Esophagus (tissue), 2 donors: ENCODE measurements around the gene UNC13B. TPM values are rescaled to one million over a fixed set of nuclear protein-coding genes. Genes with fewer than 3 reads are reported as not detected.
"Not testable (repeated sequence)": the region's sequence is repeated elsewhere in the genome, so short reads cannot be mapped to it uniquely, and the experiment has no call there.

Experiments
- H3K27ac ChIP-seq, 2 donors: one replicate each; pipeline ENCODE4 v1.5.1; 2013; ENCODE audit warnings: low read depth in 2 of 2, mild to moderate bottlenecking in 2 of 2, inconsistent platforms in 1 of 2, low read length in 1 of 2, moderate library complexity in 1 of 2
- H3K27me3 ChIP-seq, 2 donors: one replicate each; pipeline ENCODE4 v1.6.1; 2013; ENCODE audit warnings: low read length in 2 of 2, control low read depth in 1 of 2, mild to moderate bottlenecking in 1 of 2; ENCODE audit not compliant: insufficient read depth in 2 of 2, control insufficient read depth in 1 of 2
- H3K36me3 ChIP-seq, 2 donors: one replicate each; pipeline ENCODE4 v1.6.1; 2013; ENCODE audit warnings: low read length in 1 of 2; ENCODE audit not compliant: control insufficient read depth in 2 of 2, insufficient read depth in 2 of 2
- H3K4me1 ChIP-seq, 2 donors: one replicate each; pipeline ENCODE4 v1.6.1; 2013; ENCODE audit warnings: low read length in 1 of 2; ENCODE audit not compliant: control insufficient read depth in 2 of 2, insufficient read depth in 2 of 2
- H3K4me3 ChIP-seq, 2 donors: one replicate each; pipeline ENCODE4 v1.5.1; 2013; ENCODE audit warnings: low read length in 2 of 2, mild to moderate bottlenecking in 2 of 2, low read depth in 1 of 2, moderate library complexity in 1 of 2
- H3K9me3 ChIP-seq, 2 donors: one replicate each; pipeline ENCODE4 v1.6.1; 2013; ENCODE audit warnings: mild to moderate bottlenecking in 2 of 2, low read depth in 1 of 2, low read length in 1 of 2, moderate library complexity in 1 of 2; ENCODE audit not compliant: control insufficient read depth in 2 of 2, insufficient read depth in 1 of 2
- WGBS, 2 donors: extraction: QIAGEN DNeasy Blood & Tissue Kit; methylation state at CpG; one replicate each; pipeline ENCODE4 v1.1.7; 2013; 5-methylcytosine and 5-hydroxymethylcytosine counted together
- polyA plus RNA-seq, 2 donors: library from polyadenylated mRNA; stranded (reverse); fragments of 200-250 nt; gene quantifications; one replicate each; pipeline ENCODE4 v1.2.3, GENCODE V29; 2013
- donor health status: healthy with polysubstance abuse.
- donor health status: Bipolar disorder and iron deficiency.

The UNC13B gene
- polyA plus RNA-seq, 2 donors = 11.3 to 15.6 TPM

GRCh38 chr9:35135988-35136387, 25.8 kb upstream of the UNC13B start:
- H3K27me3 ChIP-seq = no peaks in the 10 kb centered on the region
- no peak overlapping the region for H3K4me3 ChIP-seq
- H3K4me1 ChIP-seq = no peaks in the 10 kb centered on the region
- 91 to 92% methylated on average over 7 of the region's 7 CpGs for WGBS, 2 donors
- no peaks in the 10 kb centered on the region for H3K36me3 ChIP-seq
- peaks cover 0 to 2% of the 10 kb centered on the region in 2 donors for H3K9me3 ChIP-seq
- H3K27ac ChIP-seq = no peak overlapping the region

- Histone ChIP-seq H3K9me3 (peaks cover 0 to 8% of the 10 kb centered on the region in 2 donors), H3K4me3 (no peak overlapping the region)
- 56 to 62% methylated on average over 8 of the region's 8 CpGs for WGBS, 2 donors
Observed at GRCh38 chr9:35136866-35137265, 24.9 kb upstream of the UNC13B start.

GRCh38 chr9:35140093-35140492, 21.7 kb upstream of the UNC13B start:
- 88 to 90% methylated on average over 2 of the region's 2 CpGs for WGBS, 2 donors

More at GRCh38 chr9:35136866-35137265, 24.9 kb upstream of the UNC13B start:
- no peaks in the 10 kb centered on the region for H3K4me1 ChIP-seq
- H3K27me3 ChIP-seq = no peaks in the 10 kb centered on the region
- H3K27ac ChIP-seq = no peak overlapping the region
- H3K36me3 ChIP-seq = no peaks in the 10 kb centered on the region

GRCh38 chr9:35142037-35142436, 19.8 kb upstream of the UNC13B start:
- no peak overlapping the region for H3K27ac ChIP-seq
- no peaks in the 10 kb centered on the region for H3K4me1 ChIP-seq
- no peaks in the 10 kb centered on the region for H3K27me3 ChIP-seq
- H3K9me3 ChIP-seq = peaks cover 0 to 14% of the 10 kb centered on the region in 2 donors
- WGBS, 2 donors = 91 to 92% methylated on average over 5 of the region's 5 CpGs
- no peaks in the 10 kb centered on the region for H3K36me3 ChIP-seq
- no peak overlapping the region for H3K4me3 ChIP-seq

More at GRCh38 chr9:35140093-35140492, 21.7 kb upstream of the UNC13B start:
- Histone ChIP-seq H3K4me3 (no peak overlapping the region), H3K9me3 (peaks cover 0 to 14% of the 10 kb centered on the region in 2 donors), H3K27me3 (no peaks in the 10 kb centered on the region), H3K27ac (no peak overlapping the region), H3K4me1 (no peaks in the 10 kb centered on the region), H3K36me3 (no peaks in the 10 kb centered on the region)

GRCh38 chr9:35147941-35148563, 13.8 kb upstream of the UNC13B start:
- 79 to 84% methylated on average over 5 of the region's 5 CpGs for WGBS, 2 donors
- not testable (repeated sequence) for H3K9me3 ChIP-seq, H3K36me3 ChIP-seq, H3K4me3 ChIP-seq, H3K4me1 ChIP-seq, H3K27ac ChIP-seq, H3K27me3 ChIP-seq

GRCh38 chr9:35152926-35153325, 8.9 kb upstream of the UNC13B start:
- Histone ChIP-seq H3K27ac (peak overlapping the region; percentile 4 to 27), H3K27me3 (no peaks in the 10 kb centered on the region), H3K4me1 (no peaks in the 10 kb centered on the region), H3K9me3 (peaks cover 0 to 9% of the 10 kb centered on the region in 2 donors), H3K36me3 (no peaks in the 10 kb centered on the region), H3K4me3 (no peak overlapping the region)
- WGBS, 2 donors = 55 to 70% methylated on average over 9 of the region's 9 CpGs

- no peak overlapping the region for H3K27ac ChIP-seq
- H3K4me3 ChIP-seq = no peak overlapping the region
- no peaks in the 10 kb centered on the region for H3K9me3 ChIP-seq
- no peaks in the 10 kb centered on the region for H3K4me1 ChIP-seq
- H3K27me3 ChIP-seq = no peaks in the 10 kb centered on the region
- no peaks in the 10 kb centered on the region for H3K36me3 ChIP-seq
Observed at GRCh38 chr9:35156781-35157180, 5.0 kb upstream of the UNC13B start.

- H3K27ac ChIP-seq, H3K36me3 ChIP-seq, H3K9me3 ChIP-seq, H3K27me3 ChIP-seq, H3K4me3 ChIP-seq, H3K4me1 ChIP-seq: not testable (repeated sequence)
- 59 to 64% methylated on average over 6 of the region's 6 CpGs for whole genome bisulfite sequencing, 2 donors
Observed at GRCh38 chr9:35157836-35158235, 4.0 kb upstream of the UNC13B start.

- no peaks in the 10 kb centered on the region for H3K27me3 ChIP-seq
- H3K36me3 ChIP-seq = no peaks in the 10 kb centered on the region
- WGBS, 2 donors = 88% methylated on average over 10 of the region's 10 CpGs
Observed at GRCh38 chr9:35158501-35159280, 3.1 kb upstream of the UNC13B start.

More at GRCh38 chr9:35158501-35159280, 3.1 kb upstream of the UNC13B start:
- Histone ChIP-seq H3K4me1 (no peaks in the 10 kb centered on the region), H3K9me3 (no peaks in the 10 kb centered on the region), H3K27ac (no peak overlapping the region), H3K4me3 (no peak overlapping the region)
